DMS53 (cell line): ENCODE measurements around the gene OGDHL.
A peak's percentile ranks its signal among the peaks of the same experiment; 100 is the strongest.
"Not testable (repeated sequence)": the region's sequence is repeated elsewhere in the genome, so short reads cannot be mapped to it uniquely, and the experiment has no call there.

Experiments
- DNase-seq: peaks from one replicate; lab custom pipeline; 2025; lab: John Stamatoyannopoulos, UW

Gene OGDHL

GRCh38 chr10:49761789-49762565 is at the start of gene OGDHL:
OGDHL (minus strand) TSS chr10:49762323; CDS start chr10:49758592, 3,731 bp downstream.
- DNase-seq = peak; percentile 90

DNA sequence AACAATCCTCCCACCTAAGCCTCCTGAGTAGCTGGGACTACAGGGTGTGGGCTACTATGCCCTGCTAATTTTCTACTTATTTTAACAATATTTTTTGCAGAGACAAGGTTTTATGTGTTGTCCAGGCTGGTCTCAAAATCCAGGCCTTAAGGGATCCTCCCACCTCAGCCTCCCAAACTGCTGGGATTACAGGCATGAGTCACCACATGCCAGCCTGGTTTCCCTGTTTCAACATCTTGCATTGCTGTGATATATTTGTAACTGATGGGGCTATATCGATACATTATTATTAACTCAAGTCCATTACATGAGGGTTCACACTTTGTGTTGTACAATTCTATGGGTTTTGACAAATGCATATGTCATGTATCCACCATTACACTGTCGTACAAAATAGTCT is 41.9 kb upstream of the OGDHL start:
- peak; percentile 6 for DNase-seq

GRCh38 chr10:49798275-49798674 is 36.2 kb upstream of the OGDHL start:
- no peak for DNase-seq

DNA sequence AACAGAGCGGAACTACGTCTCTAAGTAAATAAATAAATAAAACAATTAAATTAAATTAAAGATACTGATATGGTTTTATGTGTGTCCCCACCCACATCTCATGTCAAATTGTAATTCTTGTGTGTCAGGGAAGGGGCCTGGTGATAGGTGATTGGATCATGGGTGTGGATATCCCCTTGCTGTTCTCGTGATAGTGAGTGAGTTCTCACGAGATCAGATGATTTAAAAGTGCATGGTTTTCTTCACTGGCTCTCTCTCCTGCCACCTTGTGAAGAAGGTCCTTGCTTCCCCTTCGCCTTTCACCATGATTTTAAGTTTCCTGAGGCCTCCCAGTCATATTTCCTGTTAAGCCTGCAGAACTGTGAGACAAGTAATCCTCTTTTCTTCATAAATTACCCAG is 29.0 kb upstream of the OGDHL start:
- peak; percentile 23 for DNase-seq

- DNase-seq = no peak
These were observed 22.6 kb upstream of the OGDHL start for GRCh38 chr10:49784681-49785080.

GRCh38 chr10:49783645-49784044 is 21.5 kb upstream of the OGDHL start:
- DNase-seq = peak; percentile 59

- DNase-seq = no peak
These were observed 19.1 kb upstream of the OGDHL start for GRCh38 chr10:49781247-49781646.

- no peak for DNase-seq
These were observed 16.1 kb upstream of the OGDHL start for GRCh38 chr10:49778197-49778596.

- no peak for DNase-seq
These were observed 14.7 kb upstream of the OGDHL start for GRCh38 chr10:49776851-49777250.

GRCh38 chr10:49775014-49775413 is 12.9 kb upstream of the OGDHL start:
- DNase-seq = no peak

- DNase-seq = not testable (repeated sequence)
These were observed 10.8 kb upstream of the OGDHL start for GRCh38 chr10:49772944-49773343.

- DNase-seq = not testable (repeated sequence)
These were observed 8.9 kb upstream of the OGDHL start for GRCh38 chr10:49771046-49771445.

- DNase-seq = no peak
These were observed 7.6 kb upstream of the OGDHL start for GRCh38 chr10:49769692-49770091.

GRCh38 chr10:49768731-49769130 is 6.6 kb upstream of the OGDHL start:
- peak; percentile 31 for DNase-seq

GRCh38 chr10:49768329-49768728 is 6.2 kb upstream of the OGDHL start:
- DNase-seq = peak; percentile 31

GRCh38 chr10:49767752-49768151 is 5.6 kb upstream of the OGDHL start:
- no peak for DNase-seq

DNA sequence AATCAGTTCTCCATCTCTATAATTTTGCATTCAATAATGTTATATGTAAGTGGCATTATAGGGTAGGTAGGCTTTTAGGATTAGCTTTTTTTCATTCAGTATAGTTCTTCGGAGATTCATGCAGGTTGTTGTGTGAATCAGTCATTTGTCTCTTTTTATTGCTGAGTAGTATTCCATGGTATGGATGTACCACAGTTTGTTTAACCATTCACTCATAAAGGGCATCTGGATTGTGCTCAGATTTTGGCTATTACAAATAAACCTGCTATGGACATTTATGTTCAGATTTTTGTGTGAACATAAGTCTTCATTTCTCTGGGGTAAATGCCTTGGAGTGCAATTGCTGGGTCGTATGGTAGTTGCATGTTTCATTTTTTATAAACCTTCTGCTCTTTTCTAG is 4.4 kb upstream of the OGDHL start:
- DNase-seq = no peak

- DNase-seq = peak; percentile 61
These were observed 399 bp upstream of the OGDHL start for GRCh38 chr10:49762566-49762877.

DNA sequence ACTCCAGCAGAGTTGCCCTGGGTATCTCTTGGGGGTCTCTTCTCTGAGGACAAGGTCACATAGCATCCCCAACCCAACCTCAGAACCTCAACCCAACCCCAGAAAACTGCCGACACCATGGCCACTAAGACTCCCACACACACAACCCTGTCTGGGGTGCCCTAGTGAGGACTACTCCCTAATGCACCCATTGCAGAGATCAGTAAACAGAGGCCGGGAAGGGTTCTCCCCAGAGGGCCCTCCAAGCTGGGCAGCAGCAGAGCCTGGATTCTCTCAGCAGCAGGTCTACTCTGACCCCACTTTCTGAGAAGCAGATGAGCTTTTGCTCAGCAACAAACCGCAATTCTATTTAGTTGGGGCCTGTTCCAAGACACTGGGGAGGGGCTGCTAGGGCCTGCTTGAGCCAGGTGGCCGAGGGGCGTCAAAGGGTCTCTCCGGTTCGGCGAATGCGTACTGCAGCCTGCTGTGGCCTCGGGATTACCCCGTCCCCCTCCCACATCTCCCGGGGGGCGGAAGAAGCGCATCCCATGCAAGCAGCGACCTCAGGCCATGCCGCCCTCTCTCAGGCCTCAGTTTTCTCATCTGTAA is 828 bp downstream of the OGDHL start:
- peak; percentile 50 for DNase-seq

GRCh38 chr10:49760789-49761188 is 1.3 kb downstream of the OGDHL start:
- peak; percentile 25 for DNase-seq

GRCh38 chr10:49759787-49760551 is 2.2 kb downstream of the OGDHL start:
- DNase-seq = peak; percentile 54

DNA sequence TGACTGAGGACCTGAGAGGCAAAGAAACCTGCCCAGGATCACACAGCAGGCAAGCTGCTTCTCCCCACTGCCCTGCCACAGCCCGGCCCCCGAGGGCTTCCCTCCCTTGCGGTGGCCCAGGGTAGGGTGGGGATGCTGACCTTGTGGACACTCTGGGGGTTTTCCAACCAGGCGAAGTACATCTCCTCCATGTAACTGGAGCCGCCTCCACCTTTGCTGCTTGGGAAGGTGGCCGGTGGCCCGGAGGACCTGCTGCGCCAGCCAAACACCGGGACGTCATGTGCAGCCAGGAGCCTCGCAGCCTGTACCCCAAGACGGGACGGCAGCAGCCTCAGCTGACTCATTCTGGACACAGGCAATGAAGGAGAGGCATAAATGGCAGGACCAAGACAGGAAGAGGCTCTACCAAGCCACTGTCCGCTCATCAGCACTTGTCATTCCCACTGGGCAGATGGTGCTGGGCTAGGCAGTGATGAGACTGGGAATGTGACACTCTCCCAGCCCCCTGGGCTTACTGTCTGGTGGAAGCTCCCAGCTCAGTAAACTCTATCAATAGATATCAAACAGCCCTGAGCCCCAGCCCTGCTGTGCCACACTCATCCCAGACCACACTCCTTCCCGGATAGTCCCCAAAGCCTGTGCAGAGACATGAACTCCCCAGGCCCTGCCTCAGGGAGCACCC is 3.7 kb downstream of the OGDHL start:
- DNase-seq = no peak

- DNase-seq = no peak
These were observed 5.5 kb downstream of the OGDHL start for GRCh38 chr10:49756641-49757040.
